GF-D8 (cell line): Measurements from ENCODE around the gene GABARAP.

ENCODE experiments used
- DNase-seq: peaks from one replicate; lab custom pipeline; 2025; lab: John Stamatoyannopoulos, UW

The GABARAP gene

GRCh38 chr17:7241783-7242716 is at the start of gene GABARAP:
GABARAP (minus strand) TSS chr17:7242449; CDS start chr17:7242330, 119 bp downstream.
- DNase-seq: peak; percentile 42

- no peak for DNase-seq
These were observed 48.4 kb upstream of the GABARAP start for GRCh38 chr17:7290685-7291084.

GRCh38 chr17:7290166-7290565 is 47.9 kb upstream of the GABARAP start:
- DNase-seq: no peak

- DNase-seq: no peak
These were observed 47.2 kb upstream of the GABARAP start for GRCh38 chr17:7289256-7290032.

GRCh38 chr17:7285679-7286078 is 43.4 kb upstream of the GABARAP start:
- DNase-seq: no peak

- DNase-seq: no peak
These were observed 42.7 kb upstream of the GABARAP start for GRCh38 chr17:7284911-7285310.

- DNase-seq: no peak
These were observed 41.4 kb upstream of the GABARAP start for GRCh38 chr17:7283471-7284216.

- no peak for DNase-seq
These were observed 40.6 kb upstream of the GABARAP start for GRCh38 chr17:7282752-7283321.

- no peak for DNase-seq
These were observed 39.9 kb upstream of the GABARAP start for GRCh38 chr17:7281953-7282751.

- DNase-seq: peak; percentile 57
These were observed 39.1 kb upstream of the GABARAP start, which contains the start of gene SLC2A4 for GRCh38 chr17:7281074-7281952. SLC2A4 (plus strand) TSS chr17:7281718; CDS start chr17:7281935, 217 bp downstream.

GRCh38 chr17:7280519-7281073 is 38.3 kb upstream of the GABARAP start:
- DNase-seq: peak; percentile 46

- DNase-seq: no peak
These were observed 37.2 kb upstream of the GABARAP start for GRCh38 chr17:7279448-7279847.

GRCh38 chr17:7266784-7267183 is 24.5 kb upstream of the GABARAP start:
- DNase-seq: no peak

- DNase-seq: no peak
These were observed 21.5 kb upstream of the GABARAP start for GRCh38 chr17:7263801-7264078.

- DNase-seq: no peak
These were observed 20.9 kb upstream of the GABARAP start for GRCh38 chr17:7262935-7263800.

GRCh38 chr17:7262192-7262934 is 20.1 kb upstream of the GABARAP start, which contains the start of gene CLDN7:
CLDN7 (minus strand) TSS chr17:7262478; CDS start chr17:7262043, 435 bp downstream.
- no peak for DNase-seq

GRCh38 chr17:7261379-7262191 is 19.3 kb upstream of the GABARAP start:
- no peak for DNase-seq
